KOPT-K1 (cell line): ENCODE measurements around the gene GRID2.

Experiments
- H3K27ac ChIP-seq: fragments of 200-600 bp; sonication (generic); 2 replicates; pipeline ENCODE4 v1.5.1; 2016; ENCODE audit warnings: antibody characterized with exemption, mild to moderate bottlenecking, low read depth, low read length; ENCODE audit not compliant: poor library complexity, severe bottlenecking
- H3K36me3 ChIP-seq: fragments of 200-600 bp; sonication (generic); 2 replicates; pipeline ENCODE4 v1.5.1; 2017; ENCODE audit warnings: antibody characterized with exemption, mild to moderate bottlenecking, low read length, moderate library complexity; ENCODE audit not compliant: insufficient read depth
- H3K9me3 ChIP-seq: fragments of 200-600 bp; sonication (generic); 2 replicates; pipeline ENCODE4 v1.5.1; 2017; ENCODE audit warnings: antibody characterized with exemption, low read length, mild to moderate bottlenecking; ENCODE audit not compliant: insufficient read depth, poor library complexity, severe bottlenecking

GRID2 gene

DNA sequence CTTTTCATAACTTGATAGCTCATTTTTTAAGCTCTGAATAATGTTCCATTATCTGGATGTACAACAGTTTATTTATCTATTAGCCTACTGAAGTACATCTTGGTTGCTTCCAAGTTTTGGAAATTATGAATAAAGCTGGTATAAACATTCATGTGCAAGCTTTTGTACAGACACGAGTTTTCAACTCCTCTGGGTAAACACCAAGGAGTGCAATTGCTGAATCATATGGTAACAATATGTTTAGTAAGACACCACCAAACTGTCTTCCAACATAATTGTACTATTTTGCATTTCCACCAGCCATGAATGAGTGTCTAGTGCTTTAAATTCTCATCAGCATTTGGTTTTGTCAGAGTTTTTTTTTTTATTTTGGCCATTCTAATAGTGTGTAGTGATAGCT lies 1258.1 kb downstream of the GRID2 start:
- no peak overlapping the region for H3K27ac ChIP-seq
- H3K36me3 ChIP-seq: no peaks in the 10 kb centered on the region
- H3K9me3 ChIP-seq: no peaks in the 10 kb centered on the region

DNA sequence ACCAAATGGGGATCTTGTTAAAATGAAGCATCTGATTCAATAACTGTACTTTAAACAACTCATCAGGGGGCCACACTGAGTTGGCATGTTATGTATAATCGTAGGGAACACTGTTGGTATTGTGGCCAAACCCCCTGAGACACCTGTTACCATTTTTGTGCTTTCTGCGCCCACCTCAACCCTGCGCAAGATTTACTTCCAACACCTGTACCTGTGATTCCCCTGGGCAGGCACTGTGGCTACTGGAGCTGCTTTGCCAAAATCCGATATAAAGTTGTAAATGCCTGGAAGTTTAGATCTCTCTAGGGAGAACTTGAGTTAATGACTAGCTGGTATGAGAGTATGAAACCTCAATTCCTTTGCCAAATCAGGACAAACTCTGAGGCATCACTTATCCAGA lies 1265.0 kb downstream of the GRID2 start:
- Histone ChIP-seq H3K9me3 (no peaks in the 10 kb centered on the region), H3K36me3 (no peaks in the 10 kb centered on the region), H3K27ac (no peak overlapping the region)

DNA sequence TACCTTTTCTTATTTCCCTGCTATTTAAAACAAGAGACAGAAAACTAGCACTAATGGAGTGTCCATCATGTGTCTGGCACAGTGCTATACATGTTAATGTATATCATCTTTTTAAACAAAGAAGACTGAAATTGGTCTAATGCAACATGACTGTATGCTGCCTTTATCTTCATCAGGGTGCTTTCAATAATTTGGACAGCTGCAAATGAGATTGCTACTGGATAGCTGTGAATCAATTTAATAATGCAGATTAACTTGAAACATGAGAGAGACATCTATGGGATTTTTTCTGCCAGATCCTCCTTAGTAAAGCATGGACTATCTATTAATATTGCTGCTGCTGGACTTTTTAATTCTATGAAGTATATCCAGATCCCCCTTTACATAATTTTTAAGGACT lies 1269.5 kb downstream of the GRID2 start:
- H3K36me3 ChIP-seq: no peaks in the 10 kb centered on the region
- H3K27ac ChIP-seq: no peak overlapping the region
- H3K9me3 ChIP-seq: no peaks in the 10 kb centered on the region

DNA sequence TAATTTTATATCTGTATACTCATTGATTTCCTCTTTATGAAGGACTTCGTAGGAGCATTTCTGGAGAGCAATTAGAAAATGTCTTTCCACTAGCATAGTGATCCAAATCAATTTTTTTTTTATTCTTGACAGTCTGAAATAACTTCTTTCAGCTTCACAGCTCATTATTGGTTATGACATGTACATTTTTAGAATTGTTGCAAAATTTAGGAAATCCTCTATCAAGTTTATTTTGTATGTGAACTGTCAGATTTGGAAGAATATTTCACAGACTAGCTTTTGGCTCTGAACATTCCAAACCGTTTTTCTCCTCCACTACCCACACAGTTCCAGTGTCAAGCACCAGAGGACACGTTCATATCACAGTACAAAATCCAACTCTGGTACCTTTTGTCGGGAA lies 1275.2 kb downstream of the GRID2 start:
- H3K36me3 ChIP-seq: no peaks in the 10 kb centered on the region
- H3K27ac ChIP-seq: no peak overlapping the region
- no peaks in the 10 kb centered on the region for H3K9me3 ChIP-seq

DNA sequence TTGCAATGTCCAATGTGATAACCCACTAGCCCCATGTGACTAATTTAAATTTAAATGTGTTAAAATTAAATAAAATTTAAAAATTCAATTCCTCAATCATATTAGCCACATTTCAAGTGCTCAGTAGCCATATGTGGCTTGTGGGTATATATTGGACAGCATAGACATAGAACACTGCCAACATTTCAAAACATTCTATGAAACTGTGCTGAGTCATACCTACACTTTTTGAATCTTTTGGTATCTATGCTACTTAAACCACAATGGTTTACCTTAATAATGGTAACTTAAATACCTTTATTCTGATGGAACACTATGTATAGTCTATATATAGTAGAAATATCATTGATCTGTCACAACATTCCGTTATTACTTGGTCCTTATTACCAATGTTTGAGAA lies 1301.4 kb downstream of the GRID2 start:
- Histone ChIP-seq H3K27ac (no peak overlapping the region), H3K9me3 (no peaks in the 10 kb centered on the region), H3K36me3 (no peaks in the 10 kb centered on the region)

DNA sequence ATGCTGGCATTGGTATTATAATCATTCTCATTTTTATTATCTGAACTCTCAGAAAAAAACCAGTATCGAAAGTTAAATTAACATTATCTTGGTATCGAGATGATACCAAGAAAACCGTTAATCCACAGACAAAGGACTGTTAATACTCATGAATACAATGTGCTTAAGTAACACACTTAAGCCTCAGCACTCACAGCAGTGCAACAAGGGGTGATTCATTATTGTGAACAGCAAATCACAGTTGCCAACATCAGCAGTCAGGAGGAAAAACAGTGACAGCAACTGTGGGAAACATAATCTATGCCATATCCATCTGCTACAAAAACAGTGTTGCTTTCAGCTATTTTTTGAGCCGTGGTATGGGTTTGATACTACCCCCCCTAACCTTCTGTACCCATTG lies 1313.8 kb downstream of the GRID2 start:
- Histone ChIP-seq H3K9me3 (no peaks in the 10 kb centered on the region), H3K27ac (no peak overlapping the region)

DNA sequence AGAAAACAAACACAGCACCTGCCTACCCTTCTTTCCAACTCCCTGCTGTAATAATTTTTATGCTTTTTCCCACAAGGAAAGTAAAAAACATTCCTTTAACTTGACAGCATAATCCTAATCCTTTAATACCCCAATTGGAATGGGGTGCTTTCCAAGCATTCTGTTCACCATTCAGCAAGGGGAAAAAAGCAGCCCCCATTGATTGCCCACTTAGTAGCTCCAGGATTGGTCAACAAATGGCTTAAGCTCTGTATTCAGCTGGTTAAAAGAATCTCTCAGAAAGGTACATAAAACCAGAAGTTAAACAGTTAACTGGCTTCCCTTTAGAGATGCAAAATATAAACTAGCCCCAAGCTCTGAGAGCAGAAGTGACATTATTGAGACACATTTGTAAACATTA lies 1330.0 kb downstream of the GRID2 start:
- no peaks in the 10 kb centered on the region for H3K9me3 ChIP-seq
- H3K36me3 ChIP-seq: no peaks in the 10 kb centered on the region
- H3K27ac ChIP-seq: no peak overlapping the region

More for the DNA sequence above, 1313.8 kb downstream of the GRID2 start:
- H3K36me3 ChIP-seq: no peaks in the 10 kb centered on the region

DNA sequence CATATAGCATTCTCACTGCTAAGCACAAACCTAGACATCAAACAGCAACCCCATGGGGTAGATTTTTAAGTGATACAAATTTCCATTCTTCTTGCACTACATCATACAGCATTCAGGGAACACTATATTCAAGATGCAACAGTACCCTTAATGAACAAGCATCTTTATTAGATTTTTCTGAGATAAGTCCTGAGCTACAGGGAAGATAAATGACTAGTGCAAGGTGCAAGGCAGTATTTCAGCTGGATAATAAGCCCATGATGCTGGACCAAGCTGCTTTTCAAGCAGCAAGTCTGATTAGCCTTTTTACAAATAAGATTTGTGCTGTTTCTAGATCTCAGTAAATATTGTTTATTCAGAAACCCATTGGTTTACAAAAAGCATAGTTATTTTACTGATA lies 1332.2 kb downstream of the GRID2 start:
- no peaks in the 10 kb centered on the region for H3K36me3 ChIP-seq
- H3K27ac ChIP-seq: no peak overlapping the region
- no peaks in the 10 kb centered on the region for H3K9me3 ChIP-seq

DNA sequence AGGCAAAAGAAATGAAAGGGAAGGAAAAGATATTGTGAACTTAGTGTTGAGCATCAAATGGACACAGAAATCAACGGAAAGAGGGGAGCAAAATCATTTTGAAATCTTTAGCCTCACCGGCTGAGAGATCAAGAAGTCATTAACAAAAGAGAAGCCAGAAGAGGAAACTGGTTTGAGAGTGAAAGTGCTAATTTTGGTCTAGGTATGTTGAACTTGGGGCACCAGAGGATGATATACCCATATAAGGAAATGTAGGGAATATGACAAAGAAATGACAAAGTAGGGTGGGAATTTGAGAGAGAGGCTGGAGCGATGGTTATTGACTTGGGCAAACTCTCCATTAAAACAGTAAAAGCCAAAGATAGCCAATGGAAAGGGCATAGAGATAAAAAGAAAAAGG lies 1341.4 kb downstream of the GRID2 start:
- no peak overlapping the region for H3K27ac ChIP-seq
- no peaks in the 10 kb centered on the region for H3K9me3 ChIP-seq
- no peaks in the 10 kb centered on the region for H3K36me3 ChIP-seq

DNA sequence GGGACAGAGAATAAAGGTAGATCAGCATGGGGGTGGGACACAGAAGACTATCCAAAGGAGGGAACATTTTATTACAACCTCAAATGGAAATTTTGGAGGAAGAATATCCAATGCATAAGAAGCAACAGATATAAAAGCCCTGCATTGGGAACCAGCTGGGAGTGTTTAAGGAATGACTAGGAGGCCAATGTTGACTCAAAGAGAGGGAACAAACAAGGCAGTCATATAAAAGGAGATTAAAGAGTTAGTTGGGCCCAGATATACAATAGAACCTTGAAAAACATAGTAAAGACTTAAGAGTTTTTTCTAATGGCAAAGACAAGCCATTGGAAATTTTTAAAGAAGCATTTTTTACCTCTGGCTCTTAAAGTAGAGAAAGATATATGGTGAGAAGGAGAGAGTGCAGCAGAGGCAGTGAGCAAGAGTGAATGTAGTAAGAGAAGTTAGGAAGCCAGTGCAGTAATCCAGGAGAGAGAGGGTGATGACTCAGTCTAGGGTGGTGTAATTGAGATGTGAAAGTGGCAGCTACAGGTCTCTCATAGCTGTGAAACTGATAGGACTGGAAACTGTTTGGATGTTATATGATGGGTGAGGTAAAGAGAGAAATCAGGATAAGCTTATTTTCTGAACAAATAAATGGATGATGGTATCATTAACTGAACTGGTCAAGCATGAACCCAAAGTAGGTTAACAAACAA lies 1342.6 kb downstream of the GRID2 start:
- no peaks in the 10 kb centered on the region for H3K36me3 ChIP-seq
- H3K27ac ChIP-seq: no peak overlapping the region

DNA sequence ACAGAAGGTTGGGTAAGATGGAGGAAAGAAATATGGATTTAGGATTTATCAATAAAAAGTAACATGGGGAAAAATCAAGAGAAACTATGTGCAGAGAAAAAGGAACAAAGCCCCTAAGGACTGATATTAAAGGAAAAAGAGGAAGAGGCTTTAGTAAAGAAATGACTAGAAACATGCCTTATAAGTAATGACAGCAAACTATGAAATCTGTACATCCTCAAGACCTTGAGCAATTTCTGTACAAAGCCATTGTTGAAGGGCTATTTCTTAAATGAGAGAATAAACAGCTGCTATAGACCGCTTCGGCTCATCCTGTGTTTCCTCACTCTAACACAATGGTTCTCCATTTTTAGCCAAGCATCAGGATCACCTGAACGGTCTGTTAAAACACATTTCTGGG lies 1344.5 kb downstream of the GRID2 start:
- no peaks in the 10 kb centered on the region for H3K36me3 ChIP-seq

More for the DNA sequence above, 1342.6 kb downstream of the GRID2 start:
- no peaks in the 10 kb centered on the region for H3K9me3 ChIP-seq

DNA sequence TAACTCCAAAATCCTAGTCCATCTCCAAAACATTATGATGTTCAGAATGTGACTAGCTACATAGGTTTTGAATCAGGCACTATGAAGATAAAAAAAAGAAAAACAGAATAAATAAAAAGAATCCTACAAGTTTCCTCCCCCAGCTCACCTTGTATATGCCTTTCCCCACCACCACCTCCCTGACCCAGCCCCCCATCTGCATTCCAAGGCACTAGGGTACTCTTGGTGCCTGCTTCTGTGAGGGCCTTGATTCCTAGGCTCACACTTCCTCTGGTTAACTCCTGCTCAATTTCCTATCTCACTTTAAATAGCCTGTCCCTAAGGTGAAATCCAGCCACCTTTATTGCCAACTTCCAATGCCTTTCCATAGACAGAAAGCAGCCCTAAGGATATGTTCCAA lies 1346.1 kb downstream of the GRID2 start:
- Histone ChIP-seq H3K36me3 (no peaks in the 10 kb centered on the region), H3K9me3 (no peaks in the 10 kb centered on the region), H3K27ac (no peak overlapping the region)

More for the DNA sequence above, 1344.5 kb downstream of the GRID2 start:
- Histone ChIP-seq H3K9me3 (no peaks in the 10 kb centered on the region), H3K27ac (no peak overlapping the region)

DNA sequence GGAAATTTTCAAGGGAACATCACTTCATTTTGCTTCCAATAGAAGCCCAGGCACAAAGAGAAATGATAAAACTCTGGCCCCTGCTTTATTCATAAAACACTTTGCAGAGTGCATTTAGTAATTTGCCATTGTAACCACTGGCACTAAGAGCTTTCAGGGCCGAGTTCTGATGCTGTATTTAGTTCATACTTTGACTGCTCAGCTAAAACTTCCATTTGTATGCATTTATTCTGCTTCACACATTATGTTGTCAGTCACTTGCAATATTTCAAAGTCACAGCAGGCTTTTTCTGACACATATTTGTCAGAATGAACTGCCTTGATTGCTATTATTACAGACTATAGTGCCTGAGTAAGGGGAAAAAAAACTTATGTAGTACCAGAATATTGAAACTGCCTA lies 1350.4 kb downstream of the GRID2 start:
- no peaks in the 10 kb centered on the region for H3K9me3 ChIP-seq
- no peaks in the 10 kb centered on the region for H3K36me3 ChIP-seq
- H3K27ac ChIP-seq: no peak overlapping the region

DNA sequence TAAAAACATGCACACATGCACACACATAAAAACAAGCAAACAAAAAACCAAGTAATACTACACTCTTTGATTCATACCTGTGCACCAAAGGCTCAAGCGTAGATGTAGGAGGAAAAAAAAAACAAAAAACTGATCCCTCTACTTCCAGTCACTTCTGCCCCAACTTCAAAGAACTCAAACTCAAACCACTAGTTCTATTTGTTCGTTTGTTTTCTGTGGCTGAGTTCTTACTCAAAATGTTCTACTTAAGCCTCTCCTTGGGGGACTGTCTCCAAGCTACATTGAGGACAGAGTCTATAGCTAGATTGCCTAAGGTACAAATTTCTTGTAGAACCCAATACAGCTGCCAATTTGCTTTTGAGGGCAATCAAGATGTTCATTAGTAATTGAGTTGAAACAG lies 1353.8 kb downstream of the GRID2 start:
- Histone ChIP-seq H3K9me3 (no peaks in the 10 kb centered on the region), H3K36me3 (no peaks in the 10 kb centered on the region), H3K27ac (no peak overlapping the region)

DNA sequence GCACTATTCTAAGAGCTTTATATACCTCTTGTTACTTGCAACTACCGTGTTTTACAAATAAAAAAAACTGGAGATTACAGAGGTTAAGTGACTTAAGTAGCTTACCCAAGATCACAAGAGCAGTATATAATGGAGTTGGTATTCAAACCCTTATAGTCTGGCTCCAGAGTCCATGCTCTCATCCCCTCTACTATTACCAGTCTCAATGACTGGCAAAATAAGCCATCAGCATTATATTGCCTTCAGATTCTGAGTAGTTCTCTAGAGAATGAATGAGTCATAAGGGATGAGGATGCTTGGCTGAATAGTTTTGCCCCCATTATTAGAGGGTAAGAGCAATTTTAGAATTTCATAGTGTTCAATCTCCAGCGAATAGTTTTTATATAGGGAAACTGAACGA lies 1354.7 kb downstream of the GRID2 start:
- Histone ChIP-seq H3K9me3 (no peaks in the 10 kb centered on the region), H3K27ac (no peak overlapping the region), H3K36me3 (no peaks in the 10 kb centered on the region)

DNA sequence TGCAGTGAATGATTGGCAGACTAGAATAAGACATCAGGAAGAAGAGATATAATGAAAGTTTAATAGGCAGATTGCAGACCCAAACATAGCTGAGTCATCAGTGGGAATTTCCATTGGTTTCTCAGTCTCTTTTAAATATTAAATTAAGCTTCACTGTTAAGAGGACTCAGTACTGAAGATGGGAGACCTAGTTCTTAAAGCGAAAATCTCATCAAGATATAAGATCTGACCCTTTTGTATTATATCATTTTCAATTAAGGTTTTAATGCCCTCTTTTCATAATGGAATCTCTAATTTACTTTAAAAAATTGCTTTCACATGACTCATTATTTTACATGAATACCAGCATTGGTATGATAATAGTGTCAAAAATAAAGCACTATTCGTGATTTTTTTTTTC lies 1355.9 kb downstream of the GRID2 start:
- Histone ChIP-seq H3K9me3 (no peaks in the 10 kb centered on the region), H3K27ac (no peak overlapping the region), H3K36me3 (no peaks in the 10 kb centered on the region)
